Stimulated activated effector memory CD8-positive, alpha-beta T cell treated with anti-CD3 and anti-CD28 coated beads, Interleukin-12 subunit alpha, Interleukin-12 subunit beta, amount 100 ng/mL, for 72 hours (primary cell): ENCODE results near the gene BICC1.

ENCODE experiments used
- ATAC-seq: fragments of 150-1000 bp; cut with Tn5 transposase; 2 replicates; pipeline ENCODE4 v1.10.0; 2021
- DNase-seq, 2 donors: peaks; one replicate each; pipeline ENCODE4 v3.0.0; 2021 to 2022; ENCODE audit warnings: low spot score in 2 of 2
- H3K27ac Mint-ChIP-seq: one replicate; pipeline ENCODE4 v1.8.0; 2022; ENCODE audit warnings: mild to moderate bottlenecking, mixed read lengths
- H3K36me3 Mint-ChIP-seq: one replicate; pipeline ENCODE4 v1.8.0; 2022; ENCODE audit warnings: mild to moderate bottlenecking, mixed read lengths
- H3K4me1 Mint-ChIP-seq: one replicate; pipeline ENCODE4 v1.8.0; 2022; ENCODE audit warnings: mixed read lengths
- H3K4me3 Mint-ChIP-seq: one replicate; pipeline ENCODE4 v1.8.0; 2022; ENCODE audit warnings: mild to moderate bottlenecking, mixed read lengths
- H3K9me3 Mint-ChIP-seq: one replicate; pipeline ENCODE4 v1.8.0; 2022; ENCODE audit warnings: mixed read lengths

Gene BICC1

DNA sequence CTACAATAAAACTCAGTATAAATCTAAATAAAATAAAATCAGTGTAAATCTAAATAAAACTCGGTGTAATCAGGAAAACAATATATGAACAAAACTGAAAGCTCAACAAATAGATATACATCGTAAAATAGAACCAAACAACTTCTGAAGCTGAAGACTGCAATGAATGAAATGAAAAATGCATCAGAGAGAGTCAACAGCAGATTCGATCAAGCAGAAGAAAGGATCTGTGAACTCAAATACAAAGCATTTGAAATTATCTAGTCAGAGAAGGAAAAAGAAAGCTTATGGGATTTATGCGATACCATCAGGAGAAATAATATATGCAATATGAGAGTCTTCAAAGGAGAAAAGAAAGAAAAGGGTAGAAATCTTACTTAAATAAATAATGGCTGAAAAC lies 255.0 kb downstream of the BICC1 start:
- Mint-ChIP-seq H3K4me1 (no peaks in the 10 kb centered on the region), H3K4me3 (no peak overlapping the region), H3K9me3 (peaks cover 4% of the 10 kb centered on the region), H3K36me3 (no peaks in the 10 kb centered on the region), H3K27ac (no peak overlapping the region)
- DNase-seq (no peak), ATAC-seq (no peak)

DNA sequence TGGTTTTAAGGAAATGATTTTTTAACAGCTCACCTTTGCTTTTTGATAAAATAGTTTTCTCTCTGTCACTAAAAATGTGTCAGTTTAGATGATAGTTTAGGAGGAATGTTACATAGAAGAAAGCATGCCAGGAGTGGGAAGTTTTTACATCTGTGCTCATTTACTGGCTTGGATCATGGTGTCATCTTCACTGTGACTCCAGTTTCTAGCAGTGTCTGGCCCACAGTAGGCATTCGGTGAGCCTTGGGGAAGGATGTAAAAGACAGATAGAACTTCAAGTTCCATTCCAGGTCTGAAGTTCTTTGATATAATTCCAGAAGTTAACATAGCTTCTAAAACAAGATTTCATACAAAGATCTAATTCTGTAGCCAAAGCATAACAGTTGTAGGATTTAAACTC lies 259.2 kb downstream of the BICC1 start:
- peaks cover 4% of the 10 kb centered on the region for H3K9me3 Mint-ChIP-seq
- ATAC-seq, result no peak
- H3K27ac Mint-ChIP-seq, result no peak overlapping the region
- no peak for DNase-seq
- no peaks in the 10 kb centered on the region for H3K4me1 Mint-ChIP-seq
- no peaks in the 10 kb centered on the region for H3K36me3 Mint-ChIP-seq
- H3K4me3 Mint-ChIP-seq, result no peak overlapping the region

DNA sequence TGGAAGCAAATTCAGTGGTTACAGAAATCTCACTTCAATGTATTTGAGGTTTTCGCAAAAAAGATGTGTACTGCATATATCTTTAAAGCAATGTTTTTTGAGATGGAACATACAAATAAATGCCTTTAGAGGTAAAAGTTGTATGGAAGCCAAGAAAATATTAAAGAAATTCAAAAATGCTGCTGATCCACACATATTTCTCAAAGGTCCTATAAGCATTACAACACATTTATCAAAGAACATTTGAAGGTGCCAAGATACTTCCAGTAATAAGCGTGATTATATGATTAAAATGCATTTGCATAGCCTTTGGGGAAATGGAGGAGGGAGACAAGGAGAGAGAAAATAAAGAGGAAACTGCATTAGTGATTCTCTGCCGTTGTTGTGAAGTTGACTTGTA lies 260.1 kb downstream of the BICC1 start:
- Mint-ChIP-seq H3K9me3 (no peaks in the 10 kb centered on the region), H3K4me3 (no peak overlapping the region), H3K36me3 (no peaks in the 10 kb centered on the region)

DNA sequence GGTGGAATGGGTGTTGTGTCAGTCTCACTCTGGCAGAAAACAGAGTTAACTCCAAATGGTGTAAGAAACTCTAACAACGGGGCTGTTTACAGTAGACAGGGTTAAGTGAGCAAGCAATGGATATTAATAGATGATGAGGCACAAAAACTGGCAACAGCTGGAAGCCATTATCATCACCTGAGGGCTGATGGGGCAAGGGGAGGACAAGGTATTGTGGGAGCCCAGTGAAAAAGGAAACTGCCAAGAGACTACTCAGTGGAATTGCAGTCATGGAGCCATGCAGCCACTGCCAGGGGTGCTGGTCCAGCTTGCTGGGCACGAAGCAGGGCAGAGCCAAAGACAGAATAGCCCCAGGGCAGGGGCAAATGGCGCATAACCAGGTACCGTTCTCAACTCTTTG lies 260.7 kb downstream of the BICC1 start:
- ATAC-seq, result no peak
- H3K36me3 Mint-ChIP-seq, result no peaks in the 10 kb centered on the region
- H3K4me3 Mint-ChIP-seq, result no peak overlapping the region
- no peaks in the 10 kb centered on the region for H3K4me1 Mint-ChIP-seq
- DNase-seq, result no peak
- no peaks in the 10 kb centered on the region for H3K9me3 Mint-ChIP-seq
- no peak overlapping the region for H3K27ac Mint-ChIP-seq

More for the DNA sequence above, 260.1 kb downstream of the BICC1 start:
- H3K4me1 Mint-ChIP-seq, result no peaks in the 10 kb centered on the region
- DNase-seq (no peak), ATAC-seq (no peak)
- H3K27ac Mint-ChIP-seq, result no peak overlapping the region

DNA sequence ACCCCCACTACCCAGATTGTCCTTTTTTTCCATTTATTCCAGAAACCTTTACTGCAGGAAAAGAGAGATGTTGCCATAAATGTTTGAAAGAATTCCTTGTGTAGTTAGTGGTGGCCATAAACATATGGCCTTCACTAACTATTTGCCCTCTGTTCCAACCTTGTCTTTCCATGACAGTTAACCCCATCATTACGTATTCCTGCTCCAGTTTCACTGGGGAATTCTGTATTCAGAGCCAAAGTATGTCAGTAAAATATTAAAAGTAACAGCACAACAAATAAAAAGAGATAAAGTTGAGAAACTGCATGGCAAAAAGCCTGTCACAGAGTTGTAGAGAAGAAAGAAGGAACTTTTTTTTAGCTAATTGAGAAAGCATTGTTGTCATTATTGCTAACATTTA lies 261.3 kb downstream of the BICC1 start:
- no peak for DNase-seq
- H3K4me3 Mint-ChIP-seq, result no peak overlapping the region
- no peaks in the 10 kb centered on the region for H3K36me3 Mint-ChIP-seq
- H3K27ac Mint-ChIP-seq, result no peak overlapping the region
- no peaks in the 10 kb centered on the region for H3K9me3 Mint-ChIP-seq
- H3K4me1 Mint-ChIP-seq, result no peaks in the 10 kb centered on the region
- no peak for ATAC-seq

DNA sequence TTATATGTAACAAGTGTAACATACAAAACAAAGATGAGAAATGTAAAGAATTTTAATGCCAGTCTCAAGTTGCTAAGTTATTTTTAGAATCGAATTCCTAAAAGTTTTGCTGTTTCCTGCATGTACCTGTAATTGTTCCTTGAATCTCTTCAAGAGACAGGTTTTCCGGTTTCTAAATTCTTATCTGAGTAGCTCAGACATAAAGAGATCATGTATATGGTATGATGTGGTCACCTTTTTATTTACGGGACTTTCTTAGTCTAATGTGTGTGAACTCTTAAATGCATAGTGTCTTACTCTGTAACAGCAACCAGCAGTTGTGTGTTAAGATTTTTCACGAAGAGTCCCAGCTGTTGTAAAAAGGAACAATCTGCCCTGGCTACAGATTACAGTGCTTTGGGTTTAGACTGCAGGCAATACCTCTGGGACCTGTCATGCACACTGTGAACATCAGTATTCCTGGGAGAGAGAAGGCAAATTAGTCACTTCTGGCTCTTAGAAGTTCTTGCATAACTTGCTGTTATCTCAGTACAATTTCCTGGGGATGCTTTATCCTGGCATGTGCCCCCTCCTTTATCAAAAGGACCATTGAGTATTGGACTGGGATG lies 263.4 kb downstream of the BICC1 start:
- Mint-ChIP-seq H3K27ac (no peak overlapping the region), H3K36me3 (no peaks in the 10 kb centered on the region), H3K4me3 (no peak overlapping the region), H3K4me1 (no peaks in the 10 kb centered on the region), H3K9me3 (no peaks in the 10 kb centered on the region)
- ATAC-seq (no peak), DNase-seq (no peak)

DNA sequence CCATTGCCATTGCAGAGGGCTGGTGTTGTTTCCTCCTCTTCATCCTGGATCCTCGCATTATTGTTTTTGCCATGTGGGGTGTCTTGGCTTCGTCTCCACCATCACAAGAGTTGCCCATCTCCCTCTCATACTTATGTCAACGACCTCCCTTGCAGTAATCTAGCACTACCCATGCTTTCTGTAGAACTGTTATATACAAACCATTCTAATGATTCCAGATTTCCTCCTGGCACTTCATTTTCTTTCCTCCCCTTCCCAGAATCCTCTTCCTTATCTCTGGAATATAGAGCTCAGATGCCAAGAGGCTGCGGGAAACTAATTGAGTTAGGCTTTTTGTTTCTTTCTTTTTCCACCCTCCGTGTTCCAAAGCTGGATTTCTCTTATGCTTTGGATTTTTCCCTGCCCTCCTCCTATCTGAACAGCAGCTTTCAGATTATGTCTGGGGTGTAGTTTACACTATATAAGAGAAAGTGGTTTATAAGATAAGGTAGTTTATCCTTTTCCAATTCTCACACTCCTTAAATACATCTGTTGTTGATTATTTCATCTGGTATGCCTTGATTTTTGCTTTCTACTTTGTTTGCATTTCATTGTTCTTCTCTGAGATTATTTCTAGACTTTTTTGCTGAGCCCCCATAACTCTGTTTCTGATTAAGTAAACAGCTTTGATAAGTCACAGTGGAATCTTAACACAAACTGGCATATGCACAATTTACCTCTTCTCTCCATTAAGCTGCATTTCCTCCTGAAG lies 264.1 kb downstream of the BICC1 start:
- Mint-ChIP-seq H3K27ac (no peak overlapping the region), H3K36me3 (no peaks in the 10 kb centered on the region), H3K4me3 (no peak overlapping the region), H3K9me3 (no peaks in the 10 kb centered on the region), H3K4me1 (no peaks in the 10 kb centered on the region)
- ATAC-seq (no peak), DNase-seq (no peak)

DNA sequence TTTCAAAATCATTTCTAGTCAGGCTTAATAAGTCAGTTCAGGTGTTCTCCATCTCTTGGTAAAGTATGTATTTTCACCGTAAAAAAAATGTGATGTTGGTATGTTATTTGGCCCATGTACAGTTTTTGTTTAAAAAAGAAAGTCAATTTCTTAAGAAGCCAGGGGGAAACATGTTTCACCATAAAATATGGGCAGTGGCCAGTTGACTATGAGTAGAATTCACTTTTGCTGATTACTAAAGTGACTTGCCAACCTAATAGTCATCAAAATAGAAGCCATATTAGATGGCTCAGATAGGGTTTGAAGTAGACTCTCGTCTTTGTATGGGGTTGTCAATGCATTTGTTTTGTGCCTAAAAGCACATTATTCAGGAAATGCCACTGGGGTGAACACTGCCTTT lies 266.3 kb downstream of the BICC1 start:
- Mint-ChIP-seq H3K36me3 (no peaks in the 10 kb centered on the region), H3K27ac (no peak overlapping the region), H3K4me1 (no peaks in the 10 kb centered on the region), H3K9me3 (no peaks in the 10 kb centered on the region), H3K4me3 (no peak overlapping the region)
- DNase-seq, result no peak
- no peak for ATAC-seq

DNA sequence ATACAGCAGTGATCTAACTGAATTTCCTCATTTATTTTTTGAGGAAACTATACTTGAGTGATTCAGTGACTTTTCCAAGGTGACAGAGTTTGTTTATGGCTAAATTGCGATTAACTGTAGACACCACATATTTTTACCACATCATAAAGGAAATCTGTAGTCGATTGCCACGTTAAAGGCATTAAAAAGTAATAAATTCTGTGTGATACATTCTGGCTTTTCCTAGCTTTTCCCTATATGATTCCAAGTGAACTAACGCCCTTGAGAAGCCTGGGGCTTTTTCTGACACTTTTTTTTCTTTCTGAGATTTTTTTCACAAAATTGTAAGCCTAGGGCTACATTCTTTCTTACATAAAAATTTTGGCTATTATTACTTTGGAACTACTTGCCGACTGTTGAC lies 266.9 kb downstream of the BICC1 start:
- DNase-seq (no peak), ATAC-seq (no peak)
- Mint-ChIP-seq H3K4me1 (no peaks in the 10 kb centered on the region), H3K9me3 (no peaks in the 10 kb centered on the region), H3K36me3 (no peaks in the 10 kb centered on the region), H3K4me3 (no peak overlapping the region), H3K27ac (no peak overlapping the region)

DNA sequence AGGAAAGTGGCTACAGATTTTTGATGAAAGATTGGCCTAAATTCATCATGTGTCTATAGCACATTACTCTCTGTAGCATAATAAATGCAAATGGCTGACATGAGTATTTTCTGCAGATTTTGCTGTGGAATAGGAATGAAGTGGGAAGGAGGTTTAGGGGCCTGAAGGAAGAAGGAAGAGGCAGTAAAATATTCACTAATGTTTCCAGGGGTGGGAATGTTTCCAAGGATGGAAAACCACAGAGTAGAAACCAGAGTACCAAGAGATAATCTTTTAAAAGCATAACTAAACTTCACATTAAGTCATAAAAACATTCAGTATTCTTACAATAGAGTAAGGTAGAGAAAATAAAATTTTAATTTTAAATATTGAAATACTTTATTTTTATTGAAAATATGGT lies 267.8 kb downstream of the BICC1 start:
- DNase-seq (no peak), ATAC-seq (no peak)
- no peaks in the 10 kb centered on the region for H3K36me3 Mint-ChIP-seq
- H3K9me3 Mint-ChIP-seq, result no peaks in the 10 kb centered on the region
- no peak overlapping the region for H3K4me3 Mint-ChIP-seq
- no peaks in the 10 kb centered on the region for H3K4me1 Mint-ChIP-seq
- H3K27ac Mint-ChIP-seq, result no peak overlapping the region

DNA sequence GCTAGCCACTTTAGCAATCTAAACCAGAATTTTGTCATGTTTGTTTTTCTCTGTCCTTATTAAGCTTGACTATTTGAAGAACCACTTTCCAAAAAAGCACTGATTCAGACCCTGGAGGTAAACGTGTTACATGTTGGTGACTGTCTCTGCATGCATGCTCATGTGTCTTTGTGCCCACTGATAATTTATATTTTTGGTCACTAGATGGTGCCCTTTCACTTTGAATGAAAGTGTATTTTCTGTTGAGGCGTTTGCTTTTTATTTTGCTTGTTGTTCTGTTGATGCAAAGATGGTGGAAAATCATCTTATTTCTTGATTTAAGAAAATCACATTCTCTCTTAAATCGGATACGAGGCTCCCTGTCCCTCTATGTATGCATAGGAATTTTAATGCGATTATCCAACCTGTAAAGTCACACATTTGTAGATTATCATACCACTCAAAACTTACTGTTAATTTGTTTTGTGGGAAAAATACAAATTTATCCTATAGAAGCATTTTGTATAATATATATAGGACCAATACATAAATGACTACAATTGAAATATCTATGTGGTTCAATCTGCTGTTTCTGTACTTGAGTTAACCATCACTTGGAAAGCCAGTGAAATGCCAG lies 269.3 kb downstream of the BICC1 start:
- DNase-seq (no peak), ATAC-seq (no peak)
- no peaks in the 10 kb centered on the region for H3K4me1 Mint-ChIP-seq
- no peak overlapping the region for H3K27ac Mint-ChIP-seq
- H3K36me3 Mint-ChIP-seq, result no peaks in the 10 kb centered on the region
- H3K4me3 Mint-ChIP-seq, result no peak overlapping the region
- H3K9me3 Mint-ChIP-seq, result no peaks in the 10 kb centered on the region

DNA sequence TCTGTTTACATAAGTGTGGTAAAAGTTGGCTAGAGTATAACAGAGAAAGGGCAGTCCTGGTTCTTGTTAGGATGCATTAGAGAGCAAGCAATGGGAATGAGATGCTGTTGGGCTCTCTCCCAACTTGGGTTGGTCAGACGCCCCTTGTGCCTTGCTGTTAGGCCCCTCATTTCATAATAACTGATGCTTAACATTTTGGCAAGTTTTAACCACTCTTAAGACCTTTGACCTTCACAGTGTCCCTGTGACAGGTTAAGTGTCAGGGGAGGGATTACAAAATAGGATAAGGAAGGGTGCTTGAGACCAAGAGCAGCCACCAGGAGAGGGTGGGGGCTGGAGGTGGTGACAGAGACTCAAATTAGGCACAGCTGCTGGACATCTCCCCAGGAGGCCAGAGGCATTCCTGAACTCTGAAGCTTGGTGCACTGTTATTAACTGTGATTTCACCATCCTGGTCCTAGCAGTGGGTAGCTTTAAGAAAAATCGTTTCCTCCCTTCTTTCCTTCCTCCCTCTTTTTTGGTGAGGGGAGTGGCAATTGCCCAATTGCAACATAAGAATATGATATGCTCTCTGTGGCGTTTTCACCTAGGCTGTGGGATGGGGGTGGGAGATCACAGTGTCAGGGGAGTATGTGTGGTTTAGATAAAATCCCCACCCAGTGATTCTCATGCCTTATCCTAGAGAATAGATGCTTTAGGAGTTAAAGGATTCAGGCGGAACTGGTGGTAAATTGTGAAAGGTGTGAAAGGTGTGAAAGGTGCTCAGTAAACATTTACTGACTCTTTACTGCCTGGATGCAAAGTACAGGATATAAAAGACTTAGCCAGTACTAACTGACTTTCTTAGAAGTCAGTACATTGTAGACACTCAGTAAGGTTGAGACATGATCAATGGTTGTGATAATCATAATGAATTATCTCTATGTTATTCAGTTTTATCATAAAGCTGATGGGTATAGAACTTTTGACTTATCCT lies 270.5 kb downstream of the BICC1 start:
- ATAC-seq, result peak; percentile 21
- no peak for DNase-seq
- Mint-ChIP-seq H3K4me1 (no peaks in the 10 kb centered on the region), H3K36me3 (no peaks in the 10 kb centered on the region), H3K27ac (no peak overlapping the region), H3K9me3 (no peaks in the 10 kb centered on the region), H3K4me3 (no peak overlapping the region)

DNA sequence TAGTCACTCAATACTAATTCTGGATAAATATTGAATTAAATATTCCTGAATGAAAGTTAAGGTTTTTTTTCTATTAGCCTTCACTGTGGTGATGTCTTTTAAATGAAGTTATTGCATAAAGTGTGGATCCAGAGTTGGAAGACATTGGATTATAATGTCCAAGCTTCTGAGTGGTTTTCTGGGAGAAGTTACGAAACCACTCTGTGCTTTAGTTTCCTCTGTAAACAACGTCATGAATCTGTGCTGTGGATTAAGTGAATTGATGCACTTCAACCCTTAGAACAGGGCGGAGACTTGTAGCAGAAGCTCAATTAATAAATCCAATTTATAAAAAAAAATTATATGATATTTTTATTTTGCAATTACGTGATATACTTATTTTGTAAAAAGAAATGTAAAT lies 271.7 kb downstream of the BICC1 start:
- no peak overlapping the region for H3K27ac Mint-ChIP-seq
- DNase-seq, result no peak
- no peaks in the 10 kb centered on the region for H3K4me1 Mint-ChIP-seq
- no peak overlapping the region for H3K4me3 Mint-ChIP-seq
- no peaks in the 10 kb centered on the region for H3K9me3 Mint-ChIP-seq
- no peak for ATAC-seq
- H3K36me3 Mint-ChIP-seq, result no peaks in the 10 kb centered on the region

DNA sequence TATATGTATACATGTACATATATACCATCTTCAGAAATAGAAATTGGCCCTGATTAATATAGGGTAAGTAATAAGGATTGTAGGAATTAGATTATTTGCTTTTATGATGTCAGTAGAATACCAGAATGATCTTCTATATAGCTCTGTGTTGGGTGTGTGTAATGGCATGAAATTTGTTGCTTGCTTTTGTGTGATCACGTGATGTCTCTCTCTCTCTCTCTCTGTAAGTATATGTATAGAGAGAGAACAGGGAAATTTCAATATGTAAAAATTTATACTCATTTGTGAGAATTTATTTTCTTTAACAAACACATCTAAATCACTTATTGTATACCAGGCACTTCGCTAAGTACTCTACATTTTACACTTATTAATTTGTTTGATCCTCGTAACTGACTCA lies 272.7 kb downstream of the BICC1 start:
- H3K4me1 Mint-ChIP-seq, result no peaks in the 10 kb centered on the region
- H3K9me3 Mint-ChIP-seq, result no peaks in the 10 kb centered on the region
- ATAC-seq (no peak), DNase-seq (no peak)
- no peak overlapping the region for H3K27ac Mint-ChIP-seq
- H3K4me3 Mint-ChIP-seq, result no peak overlapping the region
- no peaks in the 10 kb centered on the region for H3K36me3 Mint-ChIP-seq

DNA sequence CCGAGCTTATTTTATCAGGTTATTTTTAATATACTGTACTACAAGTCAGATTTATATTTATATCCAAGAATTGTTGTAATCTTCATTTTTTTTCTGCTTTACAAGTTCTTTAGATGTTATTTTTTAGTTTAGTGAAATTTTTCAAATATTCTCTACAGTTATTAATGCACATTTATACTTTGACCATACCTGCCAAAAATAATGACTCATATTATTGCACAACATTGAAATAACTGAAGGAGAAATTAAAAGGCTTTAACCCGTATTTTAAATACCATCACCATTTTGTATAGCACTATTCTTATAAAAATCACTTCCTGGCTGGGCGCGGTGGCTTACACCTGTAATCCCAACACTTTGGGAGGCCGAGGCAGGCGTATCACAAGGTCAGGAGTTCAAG lies 278.5 kb downstream of the BICC1 start:
- H3K27ac Mint-ChIP-seq, result no peak overlapping the region
- no peak overlapping the region for H3K4me3 Mint-ChIP-seq
- no peaks in the 10 kb centered on the region for H3K9me3 Mint-ChIP-seq
- DNase-seq (no peak), ATAC-seq (no peak)
- H3K4me1 Mint-ChIP-seq, result no peaks in the 10 kb centered on the region
- H3K36me3 Mint-ChIP-seq, result no peaks in the 10 kb centered on the region
